Fibroblast of mammary gland (primary cell): ENCODE data around the gene BTBD2.

Experiments
- DNase-seq: peaks from one replicate; pipeline ENCODE4 v3.0.0-alpha.2; 2010; ENCODE audit warnings: low read depth
- H3K4me3 ChIP-seq: 2 replicates; pipeline ENCODE4 v1.5.1; 2011; ENCODE audit warnings: low read depth, mild to moderate bottlenecking, low read length, moderate library complexity; ENCODE audit not compliant: control insufficient read depth
- CTCF ChIP-seq: conservative IDR thresholded peaks from 2 replicates; pipeline ENCODE4 v1.5.1; 2011; ENCODE audit warnings: low read depth, low read length, inconsistent platforms; ENCODE audit not compliant: control insufficient read depth, insufficient read depth

BTBD2 gene

GRCh38 chr19:1943661-1944087 lies 71.8 kb downstream of the BTBD2 start:
- TF ChIP-seq CTCF = no peak

GRCh38 chr19:1942934-1943555 lies 72.5 kb downstream of the BTBD2 start:
- DNase-seq = no peak
- H3K4me3 ChIP-seq = peak overlapping the region; percentile 76
- no peak for TF ChIP-seq CTCF

More at GRCh38 chr19:1943661-1944087, 71.8 kb downstream of the BTBD2 start:
- no peak for DNase-seq
- no peak overlapping the region for H3K4me3 ChIP-seq

GRCh38 chr19:1942078-1942933 lies 73.2 kb downstream of the BTBD2 start:
- peak; percentile 50 for DNase-seq
- no peak for TF ChIP-seq CTCF
- peak overlapping the region; percentile 76 for H3K4me3 ChIP-seq

GRCh38 chr19:1941146-1942077 lies 74.1 kb downstream of the BTBD2 start, which contains the start of gene CSNK1G2:
CSNK1G2 (plus strand) TSS chr19:1941172; CDS start chr19:1969773, 28,601 bp downstream.
- TF ChIP-seq CTCF = no peak
- no peak for DNase-seq
- peak within 1 kb of the TSS; percentile 76 for H3K4me3 ChIP-seq

- TF ChIP-seq CTCF = no peak
- H3K4me3 ChIP-seq = no peak overlapping the region
These were observed 77.4 kb downstream of the BTBD2 start for GRCh38 chr19:1938071-1938470.

GRCh38 chr19:1936916-1937610 lies 78.5 kb downstream of the BTBD2 start:
- TF ChIP-seq CTCF = no peak
- DNase-seq = no peak
- H3K4me3 ChIP-seq = no peak overlapping the region

More at GRCh38 chr19:1938071-1938470, 77.4 kb downstream of the BTBD2 start:
- DNase-seq = no peak
